Mesothelial cell of epicardium (in vitro differentiated cells): ENCODE measurements around the gene PPEF2. TPM values are rescaled to one million over a fixed set of nuclear protein-coding genes. Genes with fewer than 3 reads are reported as not detected.

ENCODE experiments used
- DNase-seq, 2 experiments: peaks; one replicate each; pipeline ENCODE4 v3.0.0; 2021; ENCODE audit warnings: low spot score in 2 of 2; ENCODE audit not compliant: unreplicated experiment in 2 of 2
- H3K27ac Mint-ChIP-seq: 2 replicates; pipeline ENCODE4 v1.8.0; 2021; ENCODE audit warnings: mixed read lengths
- H3K27me3 Mint-ChIP-seq: 2 replicates; pipeline ENCODE4 v1.8.0; 2021; ENCODE audit warnings: low read depth, mixed read lengths
- H3K36me3 Mint-ChIP-seq: 2 replicates; pipeline ENCODE4 v1.8.0; 2021; ENCODE audit warnings: mixed read lengths
- H3K4me1 Mint-ChIP-seq: 2 replicates; pipeline ENCODE4 v1.8.0; 2021; ENCODE audit warnings: mixed read lengths
- H3K4me3 Mint-ChIP-seq: 2 replicates; pipeline ENCODE4 v1.8.0; 2021; ENCODE audit warnings: mild to moderate bottlenecking, moderate library complexity, mixed read lengths
- H3K9me3 Mint-ChIP-seq: 2 replicates; pipeline ENCODE4 v1.8.0; 2021; ENCODE audit warnings: mixed read lengths
- CTCF ChIP-seq: fragments of 200-600 bp; sonication (generic); IDR thresholded peaks from one replicate; pipeline ENCODE4 v1.5.0; 2021; ENCODE audit warnings: antibody characterized with exemption; ENCODE audit not compliant: unreplicated experiment
- total RNA-seq: library from RNA; stranded (reverse); gene quantifications from 3 replicates; pipeline ENCODE4 v1.2.1, GENCODE V29; 2021

The PPEF2 gene
- 0.07 TPM in 1 of 3 replicates, not detected in the others for total RNA-seq

- Mint-ChIP-seq H3K36me3 (no peaks in the 10 kb centered on the region), H3K4me1 (no peaks in the 10 kb centered on the region), H3K9me3 (peaks cover 8% of the 10 kb centered on the region), H3K4me3 (no peak within 1 kb of the TSS), H3K27ac (no peak within 1 kb of the TSS), H3K27me3 (no peaks in the 10 kb centered on the region)
- DNase-seq, result no peak
- TF ChIP-seq CTCF, result no peak
Observed at GRCh38 chr4:75902352-75902751, at the start of gene PPEF2. Gene PPEF2 (minus strand): TSS chr4:75902452. CDS start chr4:75896325, 6,127 bp downstream.

GRCh38 chr4:75950213-75950815 lies 48.1 kb upstream of the PPEF2 start:
- Mint-ChIP-seq H3K4me1 (no peaks in the 10 kb centered on the region), H3K4me3 (no peak overlapping the region), H3K27ac (no peak overlapping the region), H3K9me3 (no peaks in the 10 kb centered on the region), H3K27me3 (no peaks in the 10 kb centered on the region), H3K36me3 (peaks cover 43% of the 10 kb centered on the region)
- TF ChIP-seq CTCF, result no peak
- no peak for DNase-seq

GRCh38 chr4:75948822-75949444 lies 46.7 kb upstream of the PPEF2 start:
- no peak for TF ChIP-seq CTCF
- H3K27ac Mint-ChIP-seq, result no peak overlapping the region
- no peaks in the 10 kb centered on the region for H3K27me3 Mint-ChIP-seq
- no peaks in the 10 kb centered on the region for H3K9me3 Mint-ChIP-seq
- DNase-seq, result no peak
- peaks cover 36% of the 10 kb centered on the region for H3K36me3 Mint-ChIP-seq
- H3K4me3 Mint-ChIP-seq, result no peak overlapping the region
- H3K4me1 Mint-ChIP-seq, result no peaks in the 10 kb centered on the region

GRCh38 chr4:75940692-75941253 lies 38.5 kb upstream of the PPEF2 start, which contains the start of gene NAAA:
Gene NAAA (minus strand): TSS chr4:75941013. CDS start chr4:75940949, 64 bp downstream.
- H3K9me3 Mint-ChIP-seq, result no peaks in the 10 kb centered on the region
- DNase-seq, result peak; percentile 35 to 58
- no peak for TF ChIP-seq CTCF
- H3K4me1 Mint-ChIP-seq, result peaks cover 5% of the 10 kb centered on the region
- H3K36me3 Mint-ChIP-seq, result peaks cover 5% of the 10 kb centered on the region
- H3K27me3 Mint-ChIP-seq, result no peaks in the 10 kb centered on the region
- peak within 1 kb of the TSS; percentile 62 for H3K27ac Mint-ChIP-seq
- peak within 1 kb of the TSS; percentile 91 for H3K4me3 Mint-ChIP-seq

GRCh38 chr4:75939890-75940691 lies 37.8 kb upstream of the PPEF2 start:
- peaks cover 1% of the 10 kb centered on the region for H3K36me3 Mint-ChIP-seq
- H3K4me3 Mint-ChIP-seq, result peak overlapping the region; percentile 91
- no peaks in the 10 kb centered on the region for H3K27me3 Mint-ChIP-seq
- TF ChIP-seq CTCF, result no peak
- H3K27ac Mint-ChIP-seq, result peak overlapping the region; percentile 62
- H3K4me1 Mint-ChIP-seq, result peaks cover 5% of the 10 kb centered on the region
- peak in 1 of 2 experiments; percentile 51 for DNase-seq
- H3K9me3 Mint-ChIP-seq, result no peaks in the 10 kb centered on the region
